ENCODE measurements around the gene COX11. TPM values are rescaled to one million over a fixed set of nuclear protein-coding genes. Genes with fewer than 3 reads are reported as not detected.

The COX11 gene, protein sequence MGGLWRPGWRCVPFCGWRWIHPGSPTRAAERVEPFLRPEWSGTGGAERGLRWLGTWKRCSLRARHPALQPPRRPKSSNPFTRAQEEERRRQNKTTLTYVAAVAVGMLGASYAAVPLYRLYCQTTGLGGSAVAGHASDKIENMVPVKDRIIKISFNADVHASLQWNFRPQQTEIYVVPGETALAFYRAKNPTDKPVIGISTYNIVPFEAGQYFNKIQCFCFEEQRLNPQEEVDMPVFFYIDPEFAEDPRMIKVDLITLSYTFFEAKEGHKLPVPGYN
- total RNA-seq (2014; rRNA removed; shearing (Covaris generic)) = 90.8 and 98.5 TPM in 2 replicates

DNA sequence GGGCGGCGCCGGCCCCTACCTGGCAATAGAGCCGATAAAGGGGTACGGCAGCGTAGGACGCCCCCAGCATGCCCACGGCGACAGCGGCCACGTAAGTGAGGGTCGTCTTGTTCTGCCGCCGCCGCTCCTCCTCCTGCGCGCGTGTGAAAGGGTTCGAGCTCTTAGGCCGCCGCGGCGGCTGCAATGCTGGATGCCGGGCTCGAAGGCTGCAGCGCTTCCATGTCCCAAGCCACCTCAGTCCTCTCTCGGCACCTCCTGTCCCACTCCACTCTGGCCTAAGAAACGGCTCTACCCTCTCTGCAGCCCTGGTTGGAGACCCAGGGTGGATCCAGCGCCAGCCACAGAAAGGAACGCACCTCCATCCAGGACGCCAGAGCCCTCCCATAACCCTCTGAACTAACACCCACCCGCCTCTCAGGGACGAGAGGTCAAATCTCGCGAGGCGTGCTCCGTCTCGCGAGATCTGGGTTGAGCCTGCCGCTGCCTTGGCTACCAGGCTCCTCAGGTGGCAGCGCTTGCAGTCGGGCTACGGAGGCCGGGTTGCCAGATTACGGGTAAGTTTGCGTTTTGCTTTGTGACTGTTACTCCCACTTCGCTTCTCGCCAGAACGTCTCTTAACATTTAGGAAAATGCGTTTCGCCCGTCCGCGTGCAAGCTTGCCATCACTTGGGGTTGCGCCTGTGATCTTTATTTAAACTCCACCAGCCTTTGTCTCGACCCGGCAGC, at the start of gene COX11, which contains the start of gene STXBP4:
COX11 (minus strand) TSS at position 393 of the 726 bp plus-strand sequence; CDS start at position 385, 8 bp downstream.
STXBP4 (plus strand) TSS at position 504 of the 726 bp plus-strand sequence. CDS start 17,455 bp downstream, outside the sequence.
- in situ Hi-C loops (cut with HindIII; ENCODE audit: low sequenced_read_pairs) = no loop called here
- DNase-seq (ENCODE audit: low spot score) = peak; percentile 98

GRCh38 chr17:55005520-55005919, 37.1 kb upstream of the COX11 start:
- in situ Hi-C loops (cut with HindIII; ENCODE audit: low sequenced_read_pairs) = no loop called here
- peak; percentile 4 for DNase-seq (ENCODE audit: low spot score)

- in situ Hi-C loops (cut with HindIII; ENCODE audit: low sequenced_read_pairs) = no loop called here
- DNase-seq (ENCODE audit: low spot score) = no peak
Measured at GRCh38 chr17:55004484-55004883, 36.0 kb upstream of the COX11 start.

DNA sequence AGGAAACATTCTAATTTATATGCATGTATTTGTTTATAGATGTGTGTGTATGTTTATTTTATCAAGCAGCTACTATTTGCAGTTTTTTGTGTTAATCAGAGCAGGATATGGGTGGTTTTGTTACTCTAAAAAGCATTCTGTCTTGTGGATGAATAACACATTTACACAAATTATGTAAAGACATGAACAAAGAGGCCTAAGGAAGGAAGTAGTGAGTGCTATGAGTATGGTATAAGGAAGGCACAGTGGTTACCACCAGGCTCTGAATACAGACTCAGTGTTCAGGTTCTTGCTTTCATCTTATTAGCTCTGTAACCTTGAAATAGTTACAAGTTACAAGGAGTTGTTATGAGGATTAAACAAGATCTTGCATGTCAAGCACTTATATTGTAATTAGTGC, 34.0 kb upstream of the COX11 start:
- no peak for DNase-seq (ENCODE audit: low spot score)
- in situ Hi-C loops (cut with HindIII; ENCODE audit: low sequenced_read_pairs) = no loop called here

GRCh38 chr17:54996441-54996840, 28.0 kb upstream of the COX11 start:
- DNase-seq (ENCODE audit: low spot score) = no peak
- in situ Hi-C loops (cut with HindIII; ENCODE audit: low sequenced_read_pairs) = no loop called here

DNA sequence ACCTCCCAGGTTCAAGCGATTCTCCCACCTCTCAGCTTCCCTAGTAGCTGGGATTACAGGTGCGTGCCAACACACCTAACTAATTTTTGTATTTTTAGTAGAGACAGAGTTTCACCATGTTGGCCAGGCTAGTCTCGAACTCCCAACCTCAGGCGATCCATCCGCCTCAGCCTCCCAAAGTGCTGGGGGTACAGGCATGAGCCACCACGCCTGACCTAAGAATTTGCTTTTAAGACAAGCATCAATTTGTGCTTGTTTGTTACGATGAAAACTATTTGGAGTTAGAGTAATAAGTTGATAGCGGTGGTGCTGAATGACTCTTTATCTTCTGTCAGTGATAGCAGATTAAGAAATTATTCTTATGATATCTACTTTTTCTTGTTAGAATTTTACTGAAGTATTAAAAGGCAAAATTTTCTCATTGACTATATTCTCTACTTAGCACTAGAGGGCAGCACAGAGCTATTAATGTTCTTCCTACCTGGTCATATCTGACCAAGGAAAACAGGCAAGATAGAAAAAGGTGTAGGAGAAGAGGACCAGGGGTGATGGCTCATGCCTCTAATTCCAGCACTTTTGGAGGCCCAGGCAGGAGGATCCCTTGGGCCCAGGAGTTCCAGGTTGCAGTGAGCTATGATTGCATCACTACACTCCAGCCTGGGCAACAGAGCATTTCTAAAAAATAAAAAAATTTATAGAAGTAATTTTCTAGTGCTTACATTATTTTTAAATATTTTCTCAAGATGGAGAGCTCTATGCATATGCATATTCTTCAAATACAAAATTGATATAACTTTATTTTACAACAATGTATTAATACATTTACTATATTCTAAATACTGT, 24.6 kb upstream of the COX11 start:
- peak; percentile 76 for DNase-seq (ENCODE audit: low spot score)
- in situ Hi-C loops (cut with HindIII; ENCODE audit: low sequenced_read_pairs) = no loop called here

DNA sequence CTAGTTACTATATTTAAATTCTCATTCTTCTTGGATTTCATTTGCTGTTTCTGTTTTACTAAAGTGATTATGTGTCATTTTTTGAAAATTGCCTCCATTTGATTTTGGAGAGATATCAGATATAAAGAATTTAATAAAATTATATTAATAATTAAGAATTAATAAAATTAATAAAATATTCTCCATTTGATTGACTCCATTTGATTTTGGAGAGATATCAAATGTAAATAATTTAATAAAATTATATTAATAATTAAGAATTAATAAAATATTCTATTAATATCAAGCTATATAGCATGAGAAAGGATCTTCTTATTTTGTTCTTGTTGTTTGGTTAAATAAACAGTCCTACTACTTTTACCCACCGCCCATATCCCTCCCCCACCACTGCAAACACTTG, 23.1 kb upstream of the COX11 start:
- DNase-seq (ENCODE audit: low spot score) = no peak
- in situ Hi-C loops (cut with HindIII; ENCODE audit: low sequenced_read_pairs) = no loop called here

GRCh38 chr17:54990118-54990517, 21.7 kb upstream of the COX11 start:
- in situ Hi-C loops (cut with HindIII; ENCODE audit: low sequenced_read_pairs) = no loop called here
- no peak for DNase-seq (ENCODE audit: low spot score)

DNA sequence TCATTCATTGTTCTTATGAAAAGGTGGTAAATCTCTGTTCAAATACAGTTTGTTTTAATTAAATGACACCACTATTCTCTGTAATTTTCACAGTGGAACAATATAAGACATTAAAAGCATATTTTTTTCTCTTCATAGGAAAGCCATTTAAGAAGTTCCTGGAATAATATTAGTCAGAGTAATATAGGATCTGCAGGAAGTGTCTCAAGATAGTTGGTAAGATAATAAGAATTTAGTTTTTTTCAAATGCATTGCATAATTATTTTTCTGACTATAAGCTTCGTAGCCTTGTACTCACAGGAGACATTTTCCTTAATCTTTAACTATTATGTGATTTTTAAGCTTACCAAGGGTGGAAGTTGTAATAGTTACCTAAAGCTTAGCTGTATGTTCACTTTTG, 17.0 kb upstream of the COX11 start:
- in situ Hi-C loops (cut with HindIII; ENCODE audit: low sequenced_read_pairs) = no loop called here
- DNase-seq (ENCODE audit: low spot score) = no peak

- no peak for DNase-seq (ENCODE audit: low spot score)
- in situ Hi-C loops (cut with HindIII; ENCODE audit: low sequenced_read_pairs) = no loop called here
Measured at GRCh38 chr17:54983260-54983659, 14.8 kb upstream of the COX11 start.

- no peak for DNase-seq (ENCODE audit: low spot score)
- in situ Hi-C loops (cut with HindIII; ENCODE audit: low sequenced_read_pairs) = no loop called here
Measured at GRCh38 chr17:54982399-54982798, 13.9 kb upstream of the COX11 start.

DNA sequence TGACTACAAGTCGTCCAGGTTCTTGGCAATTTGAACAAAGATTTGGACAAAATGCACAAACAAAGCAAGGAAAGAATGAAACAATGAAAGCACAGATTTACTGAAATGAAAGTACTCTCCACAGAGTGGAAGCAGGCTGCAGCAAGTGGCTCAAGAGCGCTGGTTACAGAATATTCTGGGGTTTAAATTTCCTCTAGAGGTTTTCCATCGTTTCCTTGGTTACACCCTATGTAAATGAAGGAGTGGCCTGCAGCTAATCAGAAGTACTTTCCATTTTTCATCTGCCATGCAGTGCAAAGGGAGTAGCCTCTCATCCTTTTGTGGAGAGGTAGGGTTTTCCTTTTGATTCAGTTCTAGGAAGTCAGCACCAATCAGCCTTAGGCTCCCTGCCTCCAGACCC, 11.9 kb upstream of the COX11 start:
- in situ Hi-C loops (cut with HindIII; ENCODE audit: low sequenced_read_pairs) = no loop called here

GRCh38 chr17:54979657-54980056, 11.2 kb upstream of the COX11 start:
- DNase-seq (ENCODE audit: low spot score) = no peak
- in situ Hi-C loops (cut with HindIII; ENCODE audit: low sequenced_read_pairs) = no loop called here

More for the DNA sequence above, 11.9 kb upstream of the COX11 start:
- DNase-seq (ENCODE audit: low spot score) = no peak

DNA sequence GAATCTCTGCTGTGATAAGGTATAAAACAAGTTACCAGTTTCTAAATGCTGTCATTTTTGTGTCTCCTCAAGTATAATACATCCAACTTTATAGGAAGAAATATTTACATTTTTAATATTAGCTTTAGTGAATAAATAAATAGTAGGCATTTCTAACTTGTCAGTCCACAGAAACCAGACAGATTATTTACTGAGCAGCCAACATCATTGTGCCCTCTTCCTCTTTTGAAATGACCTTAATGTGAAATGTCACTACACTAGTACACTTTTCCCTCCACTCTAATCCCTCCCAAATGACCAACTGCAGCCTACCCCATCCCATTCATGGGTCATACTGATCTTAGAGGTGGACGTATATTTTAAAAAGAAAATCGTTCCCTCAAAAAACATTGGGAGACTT, 9.3 kb upstream of the COX11 start:
- in situ Hi-C loops (cut with HindIII; ENCODE audit: low sequenced_read_pairs) = no loop called here
- DNase-seq (ENCODE audit: low spot score) = no peak

- DNase-seq (ENCODE audit: low spot score) = no peak
- in situ Hi-C loops (cut with HindIII; ENCODE audit: low sequenced_read_pairs) = no loop called here
Measured at GRCh38 chr17:54976316-54976715, 7.9 kb upstream of the COX11 start.

GRCh38 chr17:54974759-54975158, 6.3 kb upstream of the COX11 start:
- in situ Hi-C loops (cut with HindIII; ENCODE audit: low sequenced_read_pairs) = no loop called here
- no peak for DNase-seq (ENCODE audit: low spot score)

DNA sequence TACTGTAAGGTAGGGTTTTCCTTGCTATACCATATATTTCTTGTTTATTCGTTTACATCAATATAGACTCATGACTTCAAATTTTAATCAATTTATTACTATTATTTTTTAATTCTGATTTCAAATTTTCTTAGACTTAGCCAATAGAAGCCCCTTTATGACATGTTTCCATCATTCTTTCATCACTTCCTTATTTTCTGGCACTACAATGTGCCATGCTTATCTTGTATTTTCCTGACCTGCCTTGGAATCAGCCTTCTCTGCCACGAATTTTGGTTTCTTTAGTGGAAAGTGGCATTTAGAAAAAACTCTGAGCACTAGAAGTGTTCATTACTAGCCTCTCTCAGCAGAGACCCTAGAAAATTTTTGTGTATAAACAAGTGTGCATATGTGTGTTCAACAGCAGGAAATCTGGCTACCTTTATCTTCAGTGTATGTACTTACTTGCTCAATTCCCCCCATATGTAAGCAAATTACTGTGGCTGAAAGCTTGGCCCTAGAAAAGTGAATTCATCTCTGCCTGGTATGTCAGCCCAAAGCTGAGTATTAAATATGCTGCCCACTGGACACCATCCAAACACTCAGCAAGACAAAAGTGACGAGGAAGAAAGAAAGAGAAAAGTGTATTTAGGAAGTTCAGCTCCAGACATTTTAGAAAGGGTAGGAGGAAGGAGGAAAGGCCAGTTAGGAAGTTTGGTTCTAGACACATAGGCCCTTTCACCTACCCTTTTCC, 4.1 kb upstream of the COX11 start:
- in situ Hi-C loops (cut with HindIII; ENCODE audit: low sequenced_read_pairs) = no loop called here
- DNase-seq (ENCODE audit: low spot score) = no peak

- in situ Hi-C loops (cut with HindIII; ENCODE audit: low sequenced_read_pairs) = no loop called here
- DNase-seq (ENCODE audit: low spot score) = no peak
Measured at GRCh38 chr17:54971901-54972300, 3.4 kb upstream of the COX11 start.

DNA sequence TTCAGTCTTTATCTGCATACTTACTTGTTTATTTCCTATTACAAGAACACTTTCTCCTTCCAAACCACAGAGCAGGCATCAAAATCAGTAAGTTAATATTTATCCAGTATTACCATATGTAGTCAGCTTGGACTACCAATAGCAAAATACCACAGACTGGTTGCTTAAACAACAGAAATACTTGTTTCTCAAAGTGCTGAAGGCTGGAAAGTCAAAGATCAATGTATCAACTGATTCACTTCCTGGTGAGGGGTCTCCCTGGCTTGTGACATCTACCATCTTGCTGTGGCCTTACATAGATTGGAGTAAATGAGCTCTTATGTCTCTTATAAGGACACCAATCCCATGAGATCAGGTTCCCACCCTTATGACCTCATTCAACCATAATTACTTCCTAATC, 2.7 kb upstream of the COX11 start:
- in situ Hi-C loops (cut with HindIII; ENCODE audit: low sequenced_read_pairs) = no loop called here
- DNase-seq (ENCODE audit: low spot score) = no peak

Measured in G401 (cell line).